ENCODE data around the gene CNOT1. TPM values are rescaled to one million over a fixed set of nuclear protein-coding genes. Genes with fewer than 3 reads are reported as not detected.
"Not testable (repeated sequence)": the region's sequence is repeated elsewhere in the genome, so short reads cannot be mapped to it uniquely, and the experiment has no call there.

Gene CNOT1
- total RNA-seq, 2 experiments from 2014 or later, result 268 to 273 TPM

- Mint-ChIP-seq H3K4me3 (no peak overlapping the region), H3K9me3 (ENCODE audit: low read depth) (no peaks in the 10 kb centered on the region), H3K4me1 (peaks cover 33% of the 10 kb centered on the region), H3K27ac (no peak overlapping the region), H3K36me3 (peaks cover 60% of the 10 kb centered on the region), H3K27me3 (no peaks in the 10 kb centered on the region)
- CTCF ChIA-PET, result interaction anchor here (0.8 kb wide), 1 partner anchor 18 kb away, joined by 3 read pairs; no protein-coding TSS in a partner anchor
- no peak for DNase-seq
- no peak for ATAC-seq
Observed at GRCh38 chr16:58586340-58587030, 43.1 kb downstream of the CNOT1 start.

- no peak overlapping the region for H3K4me3 Mint-ChIP-seq
- CTCF ChIA-PET, result interaction anchor here (1.2 to 1.4 kb wide), 2 partner anchors 18 to 66 kb away, joined by 3 read pairs; no protein-coding TSS in a partner anchor
- no peak overlapping the region for H3K27ac Mint-ChIP-seq
- no peaks in the 10 kb centered on the region for H3K9me3 Mint-ChIP-seq (ENCODE audit: low read depth)
- no peak for ATAC-seq
- no peaks in the 10 kb centered on the region for H3K27me3 Mint-ChIP-seq
- DNase-seq, result no peak
- H3K36me3 Mint-ChIP-seq, result peaks cover 66% of the 10 kb centered on the region
- peaks cover 21% of the 10 kb centered on the region for H3K4me1 Mint-ChIP-seq
Observed at GRCh38 chr16:58584831-58585505, 44.7 kb downstream of the CNOT1 start.

- Mint-ChIP-seq H3K27me3 (no peaks in the 10 kb centered on the region), H3K9me3 (ENCODE audit: low read depth) (no peaks in the 10 kb centered on the region), H3K36me3 (peaks cover 65% of the 10 kb centered on the region), H3K4me3 (no peak overlapping the region), H3K27ac (no peak overlapping the region), H3K4me1 (peaks cover 8% of the 10 kb centered on the region)
- peak; percentile 36 for ATAC-seq
- CTCF ChIA-PET, result interaction anchor here (1.2 to 1.4 kb wide), 2 partner anchors 20 to 64 kb away, joined by 3 read pairs; no protein-coding TSS in a partner anchor
- DNase-seq, result no peak
Observed at GRCh38 chr16:58582971-58583765, 46.5 kb downstream of the CNOT1 start.

GRCh38 chr16:58582133-58582532 lies 47.5 kb downstream of the CNOT1 start:
- ATAC-seq (no peak), DNase-seq (no peak)
- H3K27ac Mint-ChIP-seq, result no peak overlapping the region
- peaks cover 8% of the 10 kb centered on the region for H3K4me1 Mint-ChIP-seq
- H3K4me3 Mint-ChIP-seq, result no peak overlapping the region
- CTCF ChIA-PET, result no interaction called here
- peaks cover 68% of the 10 kb centered on the region for H3K36me3 Mint-ChIP-seq
- no peaks in the 10 kb centered on the region for H3K27me3 Mint-ChIP-seq
- no peaks in the 10 kb centered on the region for H3K9me3 Mint-ChIP-seq (ENCODE audit: low read depth)

- CTCF ChIA-PET, result no interaction called here
- H3K4me1 Mint-ChIP-seq, result peaks cover 2% of the 10 kb centered on the region
- peaks cover 64% of the 10 kb centered on the region for H3K36me3 Mint-ChIP-seq
- no peak overlapping the region for H3K4me3 Mint-ChIP-seq
- no peak overlapping the region for H3K27ac Mint-ChIP-seq
- ATAC-seq (no peak), DNase-seq (no peak)
- no peaks in the 10 kb centered on the region for H3K27me3 Mint-ChIP-seq
- H3K9me3 Mint-ChIP-seq (ENCODE audit: low read depth), result no peaks in the 10 kb centered on the region
Observed at GRCh38 chr16:58579587-58579986, 50.0 kb downstream of the CNOT1 start.

GRCh38 chr16:58578642-58579041 lies 51.0 kb downstream of the CNOT1 start:
- H3K4me3 Mint-ChIP-seq, result no peak overlapping the region
- DNase-seq, result no peak
- H3K36me3 Mint-ChIP-seq, result peaks cover 71% of the 10 kb centered on the region
- ATAC-seq, result no peak
- peaks cover 4% of the 10 kb centered on the region for H3K4me1 Mint-ChIP-seq
- H3K9me3 Mint-ChIP-seq (ENCODE audit: low read depth), result no peaks in the 10 kb centered on the region
- CTCF ChIA-PET, result interaction anchor here (1.1 kb wide), 1 partner anchor 34 kb away, joined by 3 read pairs; no protein-coding TSS in a partner anchor
- no peak overlapping the region for H3K27ac Mint-ChIP-seq
- no peaks in the 10 kb centered on the region for H3K27me3 Mint-ChIP-seq

- H3K36me3 Mint-ChIP-seq, result peaks cover 69% of the 10 kb centered on the region
- peaks cover 1% of the 10 kb centered on the region for H3K4me1 Mint-ChIP-seq
- ATAC-seq, result no peak
- H3K9me3 Mint-ChIP-seq (ENCODE audit: low read depth), result no peaks in the 10 kb centered on the region
- H3K27me3 Mint-ChIP-seq, result no peaks in the 10 kb centered on the region
- no peak overlapping the region for H3K27ac Mint-ChIP-seq
- H3K4me3 Mint-ChIP-seq, result no peak overlapping the region
- DNase-seq, result no peak
- CTCF ChIA-PET, result no interaction called here
Observed at GRCh38 chr16:58577141-58577540, 52.5 kb downstream of the CNOT1 start.

- Mint-ChIP-seq H3K9me3 (ENCODE audit: low read depth) (no peaks in the 10 kb centered on the region), H3K27me3 (no peaks in the 10 kb centered on the region), H3K4me3 (no peak overlapping the region), H3K36me3 (peaks cover 74% of the 10 kb centered on the region), H3K4me1 (peaks cover 1% of the 10 kb centered on the region), H3K27ac (no peak overlapping the region)
- ATAC-seq (no peak), DNase-seq (no peak)
- CTCF ChIA-PET, result no interaction called here
Observed at GRCh38 chr16:58574895-58575294, 54.7 kb downstream of the CNOT1 start.

- H3K27ac Mint-ChIP-seq; H3K4me1 Mint-ChIP-seq; CTCF ChIA-PET; DNase-seq; H3K9me3 Mint-ChIP-seq (ENCODE audit: low read depth); H3K4me3 Mint-ChIP-seq; H3K27me3 Mint-ChIP-seq; ATAC-seq: not testable (repeated sequence)
- peaks cover 56% of the 10 kb centered on the region for H3K36me3 Mint-ChIP-seq
Observed at GRCh38 chr16:58565697-58566096, 63.9 kb downstream of the CNOT1 start.

GRCh38 chr16:58563775-58564174 lies 65.9 kb downstream of the CNOT1 start:
- H3K27ac Mint-ChIP-seq, result peak overlapping the region; percentile 49
- CTCF ChIA-PET, result no interaction called here
- no peaks in the 10 kb centered on the region for H3K27me3 Mint-ChIP-seq
- peaks cover 42% of the 10 kb centered on the region for H3K36me3 Mint-ChIP-seq
- no peaks in the 10 kb centered on the region for H3K4me1 Mint-ChIP-seq
- H3K9me3 Mint-ChIP-seq (ENCODE audit: low read depth), result no peaks in the 10 kb centered on the region
- ATAC-seq (no peak), DNase-seq (no peak)
- H3K4me3 Mint-ChIP-seq, result no peak overlapping the region

GRCh38 chr16:58563235-58563634 lies 66.4 kb downstream of the CNOT1 start:
- peaks cover 44% of the 10 kb centered on the region for H3K36me3 Mint-ChIP-seq
- ATAC-seq (no peak), DNase-seq (no peak)
- H3K27me3 Mint-ChIP-seq, result no peaks in the 10 kb centered on the region
- H3K27ac Mint-ChIP-seq, result no peak overlapping the region
- H3K9me3 Mint-ChIP-seq (ENCODE audit: low read depth), result no peaks in the 10 kb centered on the region
- CTCF ChIA-PET, result interaction anchor here (0.5 kb wide), 1 partner anchor 97 kb away, joined by 3 read pairs; no protein-coding TSS in a partner anchor
- H3K4me3 Mint-ChIP-seq, result no peak overlapping the region
- no peaks in the 10 kb centered on the region for H3K4me1 Mint-ChIP-seq

- peaks cover 37% of the 10 kb centered on the region for H3K36me3 Mint-ChIP-seq
Observed at GRCh38 chr16:58556678-58557077, 72.9 kb downstream of the CNOT1 start.

GRCh38 chr16:58551496-58551895 lies 78.1 kb downstream of the CNOT1 start:
- DNase-seq (no peak), ATAC-seq (no peak)
- no peak overlapping the region for H3K27ac Mint-ChIP-seq
- no peaks in the 10 kb centered on the region for H3K9me3 Mint-ChIP-seq (ENCODE audit: low read depth)
- H3K4me3 Mint-ChIP-seq, result no peak overlapping the region
- peaks cover 53% of the 10 kb centered on the region for H3K36me3 Mint-ChIP-seq
- CTCF ChIA-PET, result no interaction called here
- no peaks in the 10 kb centered on the region for H3K4me1 Mint-ChIP-seq
- H3K27me3 Mint-ChIP-seq, result no peaks in the 10 kb centered on the region

More at GRCh38 chr16:58556678-58557077, 72.9 kb downstream of the CNOT1 start:
- ATAC-seq, result no peak
- no peaks in the 10 kb centered on the region for H3K4me1 Mint-ChIP-seq
- no peaks in the 10 kb centered on the region for H3K9me3 Mint-ChIP-seq (ENCODE audit: low read depth)
- no peaks in the 10 kb centered on the region for H3K27me3 Mint-ChIP-seq
- H3K27ac Mint-ChIP-seq, result no peak overlapping the region
- DNase-seq, result no peak
- H3K4me3 Mint-ChIP-seq, result no peak overlapping the region
- CTCF ChIA-PET, result no interaction called here

Data from activated CD8-positive, alpha-beta memory T cell treated with anti-CD3 and anti-CD28 coated beads, Interleukin-2, amount 10 ng/mL, durations not matched to agents 7 days and 5 days (primary cell).